Ramos (cell line): Measurements from ENCODE around the gene OR8K5.
"Not testable (repeated sequence)": the region's sequence is repeated elsewhere in the genome, so short reads cannot be mapped to it uniquely, and the experiment has no call there.

Source experiments
- in situ Hi-C: fragments of 300-500 bp; cut with MboI; formaldehyde crosslinking; loops from one replicate; pipeline ENCODE4 v1.14.3; 2022; ENCODE audit warnings: low sequenced_read_pairs; ENCODE audit not compliant: unreplicated experiment

Gene OR8K5

DNA sequence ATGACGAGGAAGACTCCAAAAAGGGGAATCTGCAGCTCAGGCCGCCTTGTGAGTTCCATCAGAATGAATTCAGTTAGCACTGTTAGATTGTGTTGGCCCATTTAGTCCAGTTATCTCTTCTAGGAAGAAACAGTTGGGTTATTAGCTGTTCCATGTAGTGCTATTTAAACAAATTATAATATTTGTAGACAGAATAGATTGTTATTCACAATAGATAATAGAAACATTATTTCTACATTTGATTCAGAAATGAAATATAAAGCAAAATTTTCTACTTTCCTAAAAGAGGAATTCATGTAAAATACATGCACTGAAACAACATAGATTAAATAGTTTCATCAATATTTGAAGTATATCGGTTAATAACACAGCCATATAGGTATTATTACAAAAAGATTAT is at the start of gene OR8K5:
Gene OR8K5 (minus strand): TSS at position 101 of the 400 bp plus-strand sequence. CDS start 0 bp downstream, at position 101.
- in situ Hi-C loops, result no loop called here

GRCh38 chr11:56207790-56208189 is 47.7 kb upstream of the OR8K5 start:
- in situ Hi-C loops, result no loop called here

- in situ Hi-C loops, result no loop called here
Observed at GRCh38 chr11:56197367-56197766, 37.2 kb upstream of the OR8K5 start.

- in situ Hi-C loops, result no loop called here
Observed at GRCh38 chr11:56196705-56197104, 36.6 kb upstream of the OR8K5 start.

DNA sequence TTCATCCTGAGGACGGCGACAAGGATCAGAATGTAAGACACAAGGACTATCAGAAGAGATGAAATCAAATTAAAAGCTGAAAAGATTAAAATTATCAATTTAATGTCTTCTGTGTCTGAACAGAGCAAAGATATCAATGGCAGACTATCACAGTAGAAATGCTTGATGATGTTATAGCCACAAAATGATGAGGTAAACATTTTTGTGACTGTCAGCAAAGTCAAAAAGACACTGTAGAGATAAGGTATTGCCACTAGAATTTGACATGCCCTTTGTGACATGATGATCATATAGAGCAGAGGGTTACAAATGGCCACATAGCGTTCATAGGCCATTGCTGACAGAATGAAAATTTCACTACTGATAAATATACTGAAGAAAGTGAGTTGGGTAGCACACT is 28.5 kb upstream of the OR8K5 start:
- in situ Hi-C loops, result no loop called here

DNA sequence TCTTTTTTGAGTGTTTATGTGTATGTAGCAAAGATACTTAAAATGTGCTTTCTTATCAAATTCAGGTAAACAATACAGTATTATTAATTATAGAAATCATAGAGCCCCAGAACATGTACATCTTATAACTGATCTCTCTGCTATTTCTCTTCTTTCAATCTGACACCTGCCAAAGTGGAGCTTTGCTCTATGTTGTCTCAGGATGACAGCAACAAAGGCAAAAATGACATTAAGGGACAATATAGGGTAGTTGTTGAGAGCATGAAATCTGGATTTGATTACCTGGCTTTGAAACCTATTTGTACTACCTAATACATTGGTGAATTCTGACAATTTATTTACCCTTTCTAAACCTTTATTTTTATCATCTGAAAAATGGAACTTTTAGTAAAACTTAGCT is 23.3 kb upstream of the OR8K5 start:
- in situ Hi-C loops, result no loop called here

GRCh38 chr11:56176318-56176717 is 16.2 kb upstream of the OR8K5 start, which contains the start of gene OR5J2:
OR5J2 (plus strand) TSS chr11:56176618; CDS start chr11:56176618, 0 bp downstream.
- in situ Hi-C loops, result no loop called here

DNA sequence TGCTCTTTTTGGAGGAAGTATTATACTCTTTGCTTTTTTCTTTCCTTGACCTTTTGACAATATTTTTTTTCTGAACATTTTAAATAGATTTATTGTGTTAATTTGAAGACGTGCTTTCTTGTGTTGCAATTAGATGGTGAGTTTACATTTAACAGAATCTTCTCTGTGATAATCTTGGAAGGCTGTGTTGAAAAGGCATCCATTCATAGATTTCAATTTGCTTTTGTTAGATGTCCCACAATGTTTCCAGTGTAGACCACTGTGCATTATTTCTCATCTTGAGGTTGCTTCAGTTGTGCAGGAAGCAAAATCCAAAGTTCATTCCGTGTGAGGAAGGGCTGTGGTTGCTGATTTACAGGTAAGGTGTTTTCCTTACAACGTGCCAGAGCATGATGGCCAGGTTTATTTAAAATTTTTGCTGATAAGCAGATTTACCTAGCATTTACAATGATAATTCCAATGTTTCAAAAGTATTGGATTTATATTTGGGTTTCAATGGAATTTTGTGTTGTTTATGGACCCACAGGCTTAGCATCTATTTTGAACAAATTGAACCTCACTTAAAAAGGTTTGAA is 12.2 kb upstream of the OR8K5 start:
- in situ Hi-C loops, result no loop called here

- in situ Hi-C loops, result no loop called here
Observed at GRCh38 chr11:56163804-56164203, 3.7 kb upstream of the OR8K5 start.

DNA sequence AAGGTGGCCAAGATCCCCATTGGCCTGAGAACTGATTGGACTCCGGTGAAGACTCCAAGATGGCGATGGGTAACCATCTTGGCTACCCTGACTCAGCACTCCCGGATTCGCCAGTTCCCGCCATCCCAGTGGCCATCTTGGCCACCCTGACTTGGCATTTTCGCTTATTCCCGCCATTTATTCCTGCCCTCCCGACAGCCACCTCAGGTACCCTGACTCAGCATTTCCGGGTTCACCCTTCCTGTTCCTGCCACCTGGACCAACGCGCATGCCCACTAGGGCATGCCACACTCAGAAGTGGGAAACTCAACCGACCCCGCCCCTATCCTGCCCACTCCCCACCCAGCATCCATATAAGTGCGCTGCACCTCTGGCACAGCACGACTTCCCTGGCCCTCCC is 7.8 kb downstream of the OR8K5 start:
- in situ Hi-C loops, result no loop called here

DNA sequence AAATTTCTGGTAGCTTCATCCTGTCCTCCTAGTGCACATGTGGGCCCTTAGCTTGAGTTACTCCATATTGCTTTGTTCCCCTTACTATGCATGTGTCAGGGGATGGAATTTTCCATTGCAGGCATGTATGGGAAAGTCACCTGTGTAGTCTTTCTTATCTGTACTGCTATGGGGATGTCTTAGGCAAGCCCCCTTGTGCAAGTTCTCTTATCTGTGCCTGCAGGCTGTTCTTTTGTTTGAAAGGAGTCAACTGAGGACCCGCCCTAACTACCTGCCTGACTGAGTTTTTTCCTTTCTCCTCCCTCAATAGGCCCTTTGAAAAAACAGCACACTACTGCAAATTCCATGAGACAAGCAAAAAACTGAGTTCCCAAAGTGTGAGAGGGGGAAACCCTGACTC is 8.7 kb downstream of the OR8K5 start:
- in situ Hi-C loops, result no loop called here

GRCh38 chr11:56143681-56144080 is 16.4 kb downstream of the OR8K5 start:
- in situ Hi-C loops, result not testable (repeated sequence)

- in situ Hi-C loops, result no loop called here
Observed at GRCh38 chr11:56140151-56140661, 19.9 kb downstream of the OR8K5 start, which contains the start of gene OR8J3. OR8J3 (minus strand) TSS chr11:56140201; CDS start chr11:56137718, 2,483 bp downstream.

DNA sequence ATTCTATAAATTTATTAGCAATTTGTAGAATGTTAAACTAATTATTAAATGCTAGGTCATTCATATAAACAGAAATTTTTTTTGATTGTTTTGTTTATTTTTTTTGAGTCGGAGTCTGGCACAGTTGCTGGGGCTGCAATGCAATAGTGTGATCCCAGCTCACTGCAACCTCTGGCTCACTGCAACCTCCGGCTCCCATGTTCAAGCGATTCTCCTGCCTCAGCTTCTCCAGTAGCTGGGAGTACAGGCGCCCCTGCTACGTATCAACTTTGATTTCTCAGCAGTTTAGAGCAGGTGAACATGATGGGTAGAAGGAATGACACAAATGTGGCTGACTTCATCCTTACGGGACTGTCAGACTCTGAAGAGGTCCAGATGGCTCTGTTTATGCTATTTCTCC is 38.0 kb downstream of the OR8K5 start, which contains the start of gene OR8H3:
Gene OR8H3 (plus strand): TSS at position 301 of the 400 bp plus-strand sequence. CDS start 0 bp downstream, at position 301.
- in situ Hi-C loops, result no loop called here
